Head of caudate nucleus (tissue), 42 donors: Measurements from ENCODE around the gene ABHD14A.
A peak's percentile ranks its signal among the peaks of the same experiment; 100 is the strongest.

Experiments used
- DNase-seq, 42 donors: peaks; one replicate each; pipeline versions ENCODE4 v3.0.0 to v3.0.0-alpha.2; 2020 to 2021; ENCODE audit warnings: mixed read lengths in 7 of 42
- intact Hi-C: fragments of 100-400 bp; cut with DNase I; formaldehyde crosslinking; loops from one replicate; pipeline ENCODE4 v1.15.0; 2022

ABHD14A gene

GRCh38 chr3:51953445-51953844 is 21.4 kb upstream of the ABHD14A start:
- DNase-seq = no peak
- intact Hi-C loops = no loop called here

GRCh38 chr3:51954105-51954504 is 20.8 kb upstream of the ABHD14A start:
- DNase-seq = no peak
- intact Hi-C loops = no loop called here

- intact Hi-C loops = no loop called here
- DNase-seq = no peak
These were observed 20.2 kb upstream of the ABHD14A start for GRCh38 chr3:51954713-51955112.

- intact Hi-C loops = no loop called here
- peak; percentile 72 to 94 (median 88) for DNase-seq
These were observed 19.5 kb upstream of the ABHD14A start, which contains the start of gene GPR62 for GRCh38 chr3:51955175-51955892. Gene GPR62 (plus strand): TSS chr3:51955381. CDS start chr3:51955653, 272 bp downstream.

GRCh38 chr3:51955893-51956770 is 18.7 kb upstream of the ABHD14A start:
- peak in 39 of 42 donors; percentile 41 to 87 (median 65) for DNase-seq
- intact Hi-C loops = no loop called here

GRCh38 chr3:51957520-51958205 is 17.2 kb upstream of the ABHD14A start:
- intact Hi-C loops = no loop called here
- DNase-seq = no peak

- intact Hi-C loops = no loop called here
- peak in 1 of 42 donors; percentile 28 for DNase-seq
These were observed 16.0 kb upstream of the ABHD14A start for GRCh38 chr3:51958603-51959521.

- no peak for DNase-seq
- intact Hi-C loops = no loop called here
These were observed 15.2 kb upstream of the ABHD14A start for GRCh38 chr3:51959651-51960050.

- no peak for DNase-seq
- intact Hi-C loops = no loop called here
These were observed 14.5 kb upstream of the ABHD14A start for GRCh38 chr3:51960386-51960785.

GRCh38 chr3:51961011-51961410 is 13.9 kb upstream of the ABHD14A start:
- no peak for DNase-seq
- intact Hi-C loops = no loop called here

GRCh38 chr3:51961602-51962569 is 13.0 kb upstream of the ABHD14A start:
- DNase-seq = no peak
- intact Hi-C loops = no loop called here

GRCh38 chr3:51962854-51963530 is 11.9 kb upstream of the ABHD14A start:
- intact Hi-C loops = no loop called here

GRCh38 chr3:51963951-51964451 is 10.9 kb upstream of the ABHD14A start:
- intact Hi-C loops = no loop called here
- peak in 36 of 42 donors; percentile 44 to 90 (median 72) for DNase-seq

More at GRCh38 chr3:51962854-51963530, 11.9 kb upstream of the ABHD14A start:
- peak in 15 of 42 donors; percentile 12 to 76 (median 51) for DNase-seq

GRCh38 chr3:51964521-51964920 is 10.3 kb upstream of the ABHD14A start:
- intact Hi-C loops = no loop called here
- DNase-seq = no peak

- DNase-seq = peak; percentile 54 to 92 (median 82)
- intact Hi-C loops = no loop called here
These were observed 8.8 kb upstream of the ABHD14A start for GRCh38 chr3:51966016-51966415.

GRCh38 chr3:51966486-51966885 is 8.4 kb upstream of the ABHD14A start:
- intact Hi-C loops = no loop called here
- DNase-seq = peak in 9 of 42 donors; percentile 20 to 62 (median 33)
